ENCODE data around the gene SCCPDH.

Gene SCCPDH

GRCh38 chr1:246789454-246790339 is 65.5 kb downstream of the SCCPDH start (continued):
- no peak for TF ChIP-seq GLI2 (tag by site-specific recombination; IDR thresholded peaks at IDR 0.05; ENCODE audit: borderline replicate concordance, low read depth)
- no peak for TF ChIP-seq ZNF433 (tag by site-specific recombination; IDR thresholded peaks at IDR 0.05; ENCODE audit: low read depth)
- no peak for TF ChIP-seq FEZF1 (tag by site-specific recombination; IDR thresholded peaks at IDR 0.05)
- no peak for TF ChIP-seq ZNF501 (tag by site-specific recombination; IDR thresholded peaks at IDR 0.05)

GRCh38 chr1:246790364-246790763 is 66.2 kb downstream of the SCCPDH start:
- ChIA-PET CTCF (no interaction called here), POLR2A (no interaction called here)
- H3K4me3 ChIP-seq (ENCODE audit: low read depth, low read length): no peak overlapping the region
- no peaks in the 10 kb centered on the region for H3K9me3 ChIP-seq (ENCODE audit: control insufficient read depth, insufficient read depth, low read depth, low read length)
- TF ChIP-seq ZSCAN23 (tag by site-specific recombination; IDR thresholded peaks at IDR 0.05): no peak
- no peak for TF ChIP-seq ZNF530 (tag by site-specific recombination; IDR thresholded peaks at IDR 0.05; ENCODE audit: low read depth)
- TF ChIP-seq ZNF560 (tag by site-specific recombination; IDR thresholded peaks at IDR 0.05; ENCODE audit: borderline replicate concordance): no peak
- no peak for TF ChIP-seq WT1 (tag by site-specific recombination; IDR thresholded peaks at IDR 0.05)
- no peak for TF ChIP-seq SCRT2 (tag by site-specific recombination; IDR thresholded peaks at IDR 0.05)
- no peak for TF ChIP-seq ZNF501 (tag by site-specific recombination; IDR thresholded peaks at IDR 0.05)
- TF ChIP-seq ZBTB11 (tag by site-specific recombination; conservative IDR thresholded peaks at IDR 0.05; ENCODE audit: low read depth): no peak
- TF ChIP-seq ZNF660 (tag by site-specific recombination; IDR thresholded peaks at IDR 0.05): no peak
- TF ChIP-seq ZNF18 (tag by site-specific recombination; IDR thresholded peaks at IDR 0.05): no peak
- H3K4me1 ChIP-seq (ENCODE audit: control insufficient read depth, insufficient read depth, low read length): no peaks in the 10 kb centered on the region
- no peak overlapping the region for H3K27ac ChIP-seq (ENCODE audit: extremely low read depth, low read depth, low read length)
- H3K36me3 ChIP-seq (ENCODE audit: control insufficient read depth in 2 of 2, insufficient read depth in 1 of 2, low read length in 2 of 2): no peaks in the 10 kb centered on the region

GRCh38 chr1:246790833-246791232 is 66.6 kb downstream of the SCCPDH start:
- ChIA-PET CTCF (no interaction called here), POLR2A (no interaction called here)
- Histone ChIP-seq H3K4me3 (ENCODE audit: low read depth, low read length) (no peak overlapping the region), H3K27ac (ENCODE audit: extremely low read depth, low read depth, low read length) (no peak overlapping the region), H3K9me3 (ENCODE audit: control insufficient read depth, insufficient read depth, low read depth, low read length) (no peaks in the 10 kb centered on the region), H3K36me3 (ENCODE audit: control insufficient read depth in 2 of 2, insufficient read depth in 1 of 2, low read length in 2 of 2) (no peaks in the 10 kb centered on the region), H3K4me1 (ENCODE audit: control insufficient read depth, insufficient read depth, low read length) (no peaks in the 10 kb centered on the region)
- TF ChIP-seq ZBTB1 (tag by site-specific recombination; IDR thresholded peaks at IDR 0.05): no peak
- no peak for TF ChIP-seq ZBTB17 (tag by site-specific recombination; IDR thresholded peaks at IDR 0.05)
- no peak for TF ChIP-seq PATZ1 (tag by site-specific recombination; IDR thresholded peaks at IDR 0.05)
- no peak for TF ChIP-seq ZBTB11 (tag by site-specific recombination; conservative IDR thresholded peaks at IDR 0.05; ENCODE audit: low read depth)
- TF ChIP-seq ZFP37 (tag by site-specific recombination; IDR thresholded peaks at IDR 0.05): no peak
- no peak for TF ChIP-seq ZNF626 (tag by site-specific recombination; IDR thresholded peaks at IDR 0.05)

All from HEK293 (cell line).